ENCODE results near the gene SLC13A4.

The SLC13A4 gene

DNA sequence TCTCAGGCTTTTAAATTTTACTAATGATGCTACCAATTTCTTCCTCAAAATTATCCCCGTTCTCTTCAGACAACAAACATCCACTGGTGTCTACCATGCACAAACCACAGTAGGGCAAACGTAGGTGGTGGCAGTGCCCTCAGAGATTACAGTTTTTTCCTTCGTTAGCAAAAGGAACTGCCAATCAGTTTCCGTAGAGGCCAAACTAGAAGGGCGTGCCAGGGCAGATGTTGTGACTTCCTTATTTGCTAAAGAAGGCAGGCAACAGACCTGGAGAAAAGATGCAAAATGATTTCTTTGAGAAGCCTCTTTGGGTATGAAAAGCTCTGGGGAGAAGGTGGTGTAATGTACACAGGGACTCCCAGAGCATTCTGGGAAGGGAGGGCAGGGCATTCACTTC lies 28.2 kb upstream of the SLC13A4 start:
- Histone ChIP-seq H3K79me2 (no peaks in the 10 kb centered on the region), H3K27ac (no peak overlapping the region), H3K9me3 (ENCODE audit: control insufficient read depth, low read length) (no peaks in the 10 kb centered on the region), H3K9ac (no peak overlapping the region), H3K4me2 (ENCODE audit: low read length) (no peak overlapping the region), H3K4me1 (no peaks in the 10 kb centered on the region), H2AFZ (no peak overlapping the region), H3K4me3 (ENCODE audit: low read depth, low read length) (no peak overlapping the region), H3K27me3 (ENCODE audit: control insufficient read depth, insufficient read depth, low read length) (no peaks in the 10 kb centered on the region), H3K36me3 (ENCODE audit: control insufficient read depth, insufficient read depth, low read length) (no peaks in the 10 kb centered on the region)
- TF ChIP-seq, protein P1, sequence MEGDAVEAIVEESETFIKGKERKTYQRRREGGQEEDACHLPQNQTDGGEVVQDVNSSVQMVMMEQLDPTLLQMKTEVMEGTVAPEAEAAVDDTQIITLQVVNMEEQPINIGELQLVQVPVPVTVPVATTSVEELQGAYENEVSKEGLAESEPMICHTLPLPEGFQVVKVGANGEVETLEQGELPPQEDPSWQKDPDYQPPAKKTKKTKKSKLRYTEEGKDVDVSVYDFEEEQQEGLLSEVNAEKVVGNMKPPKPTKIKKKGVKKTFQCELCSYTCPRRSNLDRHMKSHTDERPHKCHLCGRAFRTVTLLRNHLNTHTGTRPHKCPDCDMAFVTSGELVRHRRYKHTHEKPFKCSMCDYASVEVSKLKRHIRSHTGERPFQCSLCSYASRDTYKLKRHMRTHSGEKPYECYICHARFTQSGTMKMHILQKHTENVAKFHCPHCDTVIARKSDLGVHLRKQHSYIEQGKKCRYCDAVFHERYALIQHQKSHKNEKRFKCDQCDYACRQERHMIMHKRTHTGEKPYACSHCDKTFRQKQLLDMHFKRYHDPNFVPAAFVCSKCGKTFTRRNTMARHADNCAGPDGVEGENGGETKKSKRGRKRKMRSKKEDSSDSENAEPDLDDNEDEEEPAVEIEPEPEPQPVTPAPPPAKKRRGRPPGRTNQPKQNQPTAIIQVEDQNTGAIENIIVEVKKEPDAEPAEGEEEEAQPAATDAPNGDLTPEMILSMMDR (IDR thresholded peaks at IDR 0.05) = no peak

DNA sequence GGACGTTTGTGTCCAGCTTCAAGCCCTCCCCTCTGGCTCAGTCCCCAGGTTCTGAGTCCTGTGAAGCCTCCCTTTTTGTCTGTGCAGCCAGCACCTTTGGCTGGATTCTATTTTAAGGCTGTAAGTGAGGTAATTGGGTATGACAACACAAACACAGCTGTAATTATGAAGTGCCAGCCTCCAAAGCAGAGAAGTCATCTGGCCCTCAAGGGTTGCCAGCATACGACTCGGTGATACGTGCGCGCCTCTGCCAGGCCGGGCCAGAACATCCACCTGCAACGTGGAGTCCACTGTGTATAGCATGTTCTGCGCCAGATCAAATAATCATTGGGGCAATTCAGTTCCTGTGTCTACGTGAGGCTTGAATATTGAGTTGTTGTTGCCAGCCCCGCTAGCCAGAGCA lies 27.4 kb upstream of the SLC13A4 start:
- no peaks in the 10 kb centered on the region for H3K4me1 ChIP-seq
- no peak overlapping the region for H3K4me3 ChIP-seq (ENCODE audit: low read depth, low read length)
- H3K27ac ChIP-seq = no peak overlapping the region
- no peak overlapping the region for H2AFZ ChIP-seq
- H3K79me2 ChIP-seq = no peaks in the 10 kb centered on the region
- no peak overlapping the region for H3K9ac ChIP-seq
- no peak overlapping the region for H3K4me2 ChIP-seq (ENCODE audit: low read length)
- no peaks in the 10 kb centered on the region for H3K36me3 ChIP-seq (ENCODE audit: control insufficient read depth, insufficient read depth, low read length)
- H3K9me3 ChIP-seq (ENCODE audit: control insufficient read depth, low read length) = no peaks in the 10 kb centered on the region
- TF ChIP-seq, protein P1 (IDR thresholded peaks at IDR 0.05) = no peak
- H3K27me3 ChIP-seq (ENCODE audit: control insufficient read depth, insufficient read depth, low read length) = no peaks in the 10 kb centered on the region

DNA sequence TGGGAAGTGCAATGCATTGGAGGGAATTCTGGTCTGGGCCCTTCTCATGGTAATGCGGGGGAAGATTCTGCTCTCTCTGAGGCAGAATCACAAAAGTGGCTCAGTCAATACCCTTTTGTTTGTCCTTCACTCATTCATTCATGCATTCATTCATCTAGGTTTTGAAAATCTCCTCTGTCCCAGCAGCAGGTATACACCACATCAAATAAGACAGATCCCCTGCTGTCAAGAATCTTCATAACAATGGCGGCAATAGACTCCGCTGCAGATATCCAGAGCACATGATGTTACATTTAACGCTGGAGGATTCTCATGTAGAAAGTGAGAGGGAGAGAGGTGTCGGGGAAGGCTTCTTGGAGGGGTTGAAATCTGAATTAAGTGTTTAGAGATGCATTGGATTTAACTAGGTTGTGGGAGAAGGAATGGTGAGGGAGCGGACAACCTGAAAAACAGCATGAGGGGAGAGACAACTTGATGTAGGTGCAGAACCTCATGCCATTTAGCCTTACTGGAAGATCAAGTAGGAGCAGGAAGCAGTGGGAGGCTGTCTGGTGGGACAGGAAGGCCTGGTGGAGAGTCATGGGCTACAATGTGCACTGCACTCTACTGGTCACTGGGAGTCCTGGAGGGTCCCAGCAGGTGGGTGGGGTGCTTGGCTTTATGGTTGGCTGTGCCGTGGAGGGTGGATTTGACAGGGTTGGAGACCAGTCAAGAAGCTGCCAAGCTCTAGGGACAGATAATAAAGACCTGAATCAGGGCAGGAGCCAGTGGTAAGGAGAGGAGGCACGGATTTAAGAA lies 25.8 kb upstream of the SLC13A4 start:
- Histone ChIP-seq H2AFZ (no peak overlapping the region), H3K4me3 (ENCODE audit: low read depth, low read length) (no peak overlapping the region), H3K9me3 (ENCODE audit: control insufficient read depth, low read length) (no peaks in the 10 kb centered on the region), H3K27ac (no peak overlapping the region), H3K4me1 (no peaks in the 10 kb centered on the region), H3K79me2 (no peaks in the 10 kb centered on the region), H3K9ac (no peak overlapping the region), H3K27me3 (ENCODE audit: control insufficient read depth, insufficient read depth, low read length) (no peaks in the 10 kb centered on the region), H3K36me3 (ENCODE audit: control insufficient read depth, insufficient read depth, low read length) (no peaks in the 10 kb centered on the region), H3K4me2 (ENCODE audit: low read length) (no peak overlapping the region)
- TF ChIP-seq, protein P1 (IDR thresholded peaks at IDR 0.05) = no peak

DNA sequence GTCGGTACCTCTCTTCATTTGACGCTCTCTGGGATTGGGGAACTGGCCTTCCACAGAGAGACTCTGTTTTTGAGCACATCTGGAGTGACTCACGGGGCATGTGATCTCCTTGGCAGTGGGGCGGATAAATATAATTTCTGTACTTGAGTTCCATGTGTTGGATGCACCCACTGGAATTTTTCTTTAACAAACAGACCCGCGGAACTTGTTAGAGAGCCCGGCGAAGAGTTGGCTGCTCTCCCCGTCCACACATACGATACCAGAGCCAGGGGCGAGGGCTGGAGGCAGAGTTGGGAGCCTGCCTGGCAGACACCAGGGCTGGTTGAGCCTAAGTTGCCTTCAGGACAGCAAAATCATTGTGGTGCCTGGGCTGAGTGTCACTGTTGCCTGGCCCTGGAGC lies 20.8 kb upstream of the SLC13A4 start, which contains the start of gene FAM180A:
TSS of gene FAM180A (minus strand) at position 44 of the 400 bp plus-strand sequence. CDS start 233 bp downstream, outside the sequence.
- no peak within 1 kb of the TSS for H3K9ac ChIP-seq
- no peak within 1 kb of the TSS for H3K4me2 ChIP-seq (ENCODE audit: low read length)
- no peaks in the 10 kb centered on the region for H3K4me1 ChIP-seq
- no peaks in the 10 kb centered on the region for H3K27me3 ChIP-seq (ENCODE audit: control insufficient read depth, insufficient read depth, low read length)
- TF ChIP-seq, protein P1 (IDR thresholded peaks at IDR 0.05) = no peak
- no peaks in the 10 kb centered on the region for H3K36me3 ChIP-seq (ENCODE audit: control insufficient read depth, insufficient read depth, low read length)
- no peaks in the 10 kb centered on the region for H3K79me2 ChIP-seq
- H2AFZ ChIP-seq = no peak within 1 kb of the TSS
- H3K9me3 ChIP-seq (ENCODE audit: control insufficient read depth, low read length) = no peaks in the 10 kb centered on the region
- H3K4me3 ChIP-seq (ENCODE audit: low read depth, low read length) = no peak within 1 kb of the TSS
- no peak within 1 kb of the TSS for H3K27ac ChIP-seq

DNA sequence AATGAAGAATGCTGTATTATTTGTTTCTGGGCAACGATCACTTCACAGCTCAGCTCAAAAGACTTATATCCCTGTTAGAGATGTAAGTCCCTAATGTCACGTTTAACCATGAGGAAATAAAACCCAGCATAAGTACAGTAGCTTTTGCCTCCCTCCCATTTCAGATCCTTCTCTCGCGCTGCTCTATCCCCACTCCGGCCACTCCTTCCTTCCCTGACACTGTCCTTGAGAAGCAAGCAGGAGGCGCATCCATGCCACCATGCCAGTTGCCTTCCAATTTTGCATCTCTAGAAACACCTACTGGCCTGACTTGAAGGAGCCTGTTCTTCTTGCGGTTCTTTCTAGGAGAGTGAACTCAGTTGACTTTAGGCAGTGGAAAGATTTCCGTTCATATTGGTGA lies 19.4 kb upstream of the SLC13A4 start:
- no peak overlapping the region for H3K27ac ChIP-seq
- H2AFZ ChIP-seq = no peak overlapping the region
- no peaks in the 10 kb centered on the region for H3K4me1 ChIP-seq
- no peaks in the 10 kb centered on the region for H3K79me2 ChIP-seq
- H3K9ac ChIP-seq = no peak overlapping the region
- H3K4me3 ChIP-seq (ENCODE audit: low read depth, low read length) = no peak overlapping the region
- no peaks in the 10 kb centered on the region for H3K36me3 ChIP-seq (ENCODE audit: control insufficient read depth, insufficient read depth, low read length)
- no peaks in the 10 kb centered on the region for H3K27me3 ChIP-seq (ENCODE audit: control insufficient read depth, insufficient read depth, low read length)
- no peaks in the 10 kb centered on the region for H3K9me3 ChIP-seq (ENCODE audit: control insufficient read depth, low read length)
- H3K4me2 ChIP-seq (ENCODE audit: low read length) = no peak overlapping the region
- TF ChIP-seq, protein P1 (IDR thresholded peaks at IDR 0.05) = no peak
